Measurements from ENCODE around the gene LPP. TPM values are rescaled to one million over a fixed set of nuclear protein-coding genes. Genes with fewer than 3 reads are reported as not detected.
"Not testable (repeated sequence)": the region's sequence is repeated elsewhere in the genome, so short reads cannot be mapped to it uniquely, and the experiment has no call there.

LPP gene
- total RNA-seq, 2 donors from 2014 or later: 170 to 246 TPM

DNA sequence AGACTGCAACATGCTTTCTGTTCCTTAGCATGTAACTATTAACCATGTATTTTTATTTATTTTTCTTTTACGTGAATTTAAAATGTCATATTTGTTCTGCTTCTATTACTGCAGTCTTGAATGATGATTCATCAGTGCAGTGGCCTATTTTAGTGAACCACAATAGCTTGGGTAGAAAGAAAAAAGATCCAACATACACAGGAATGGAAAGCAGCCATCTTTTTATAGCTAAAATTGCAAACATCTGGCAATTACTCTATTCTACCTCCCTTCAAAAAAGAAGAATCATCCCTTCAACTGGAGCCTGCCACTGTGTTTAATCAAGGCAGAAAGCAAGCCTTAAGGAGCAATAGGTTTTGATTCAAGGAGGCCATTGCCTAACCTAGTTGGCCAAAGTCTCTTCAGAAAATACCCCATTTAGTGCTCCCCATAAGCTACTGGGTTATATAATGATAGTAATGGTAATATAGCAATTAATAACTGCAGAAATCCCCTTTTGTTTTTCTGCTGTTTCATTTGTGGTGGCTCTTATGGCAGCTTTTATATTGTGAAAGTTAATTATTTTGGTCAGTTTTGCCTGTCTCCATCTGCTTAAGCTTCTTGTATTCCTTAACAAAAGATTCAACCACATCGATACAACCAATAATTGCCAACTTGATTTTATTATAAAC lies 267.3 kb downstream of the LPP start:
- intact Hi-C loops (cut with DNase I): no loop called here
- no peak overlapping the region for H3K9ac ChIP-seq (ENCODE audit: low read depth in 2 of 2, low read length in 2 of 2)
- no peaks in the 10 kb centered on the region for H3K9me3 ChIP-seq

DNA sequence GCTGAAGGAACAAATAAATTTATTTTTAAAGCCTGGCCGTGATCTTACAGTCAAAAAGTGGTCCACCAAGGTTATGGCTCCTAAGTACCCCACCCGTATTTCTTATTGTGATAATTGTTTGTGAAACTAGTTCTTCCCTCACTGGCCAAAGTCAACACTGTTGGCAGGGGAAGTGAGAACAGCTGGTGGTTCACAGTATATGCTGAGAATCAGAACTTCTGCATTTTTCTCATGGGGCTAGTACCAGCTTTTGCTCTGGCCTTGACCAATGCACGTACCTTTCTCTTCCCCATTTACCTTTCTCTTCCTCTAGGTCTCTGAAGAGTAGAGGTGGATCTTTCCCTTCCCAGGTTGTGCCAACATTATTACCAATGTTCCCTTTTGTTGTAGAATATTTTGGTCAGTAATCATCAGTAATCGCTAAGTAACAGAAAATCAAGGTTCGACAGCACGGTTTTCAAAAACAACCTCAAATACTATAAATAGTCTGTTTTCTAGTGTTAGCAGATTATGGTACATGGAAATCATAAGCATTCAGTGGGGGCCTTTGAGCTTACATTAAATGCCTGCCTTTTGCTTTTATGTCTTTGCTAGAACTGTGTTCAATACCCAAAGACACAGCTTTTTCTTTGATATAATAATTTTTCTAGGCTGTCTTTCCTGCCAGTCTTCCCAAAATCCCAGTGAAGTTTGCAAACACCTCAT lies 268.0 kb downstream of the LPP start:
- H3K36me3 ChIP-seq: no peaks in the 10 kb centered on the region
- peak; percentile 23 for DNase-seq
- H3K27ac ChIP-seq: no peak overlapping the region
- H3K9ac ChIP-seq (ENCODE audit: low read depth in 2 of 2, low read length in 2 of 2): no peak overlapping the region
- no peaks in the 10 kb centered on the region for H3K9me3 ChIP-seq
- TF ChIP-seq CTCF (IDR thresholded peaks at IDR 0.05): no peak
- no peak overlapping the region for H3K4me3 ChIP-seq
- peaks cover 4% of the 10 kb centered on the region for H3K4me1 ChIP-seq
- H3K27me3 ChIP-seq: no peaks in the 10 kb centered on the region
- intact Hi-C loops (cut with DNase I): no loop called here

More for the DNA sequence above, 267.3 kb downstream of the LPP start:
- no peak for DNase-seq
- Histone ChIP-seq H3K27ac (no peak overlapping the region), H3K4me3 (no peak overlapping the region), H3K36me3 (no peaks in the 10 kb centered on the region), H3K4me1 (peaks cover 4% of the 10 kb centered on the region), H3K27me3 (no peaks in the 10 kb centered on the region)
- TF ChIP-seq CTCF (IDR thresholded peaks at IDR 0.05): no peak

GRCh38 chr3:188427981-188428380 lies 274.0 kb downstream of the LPP start:
- H3K27ac ChIP-seq; H3K9me3 ChIP-seq; H3K36me3 ChIP-seq; intact Hi-C loops (cut with DNase I); DNase-seq; H3K9ac ChIP-seq (ENCODE audit: low read depth in 2 of 2, low read length in 2 of 2); H3K27me3 ChIP-seq; H3K4me3 ChIP-seq: not testable (repeated sequence)
- H3K4me1 ChIP-seq: peaks cover 10% of the 10 kb centered on the region

GRCh38 chr3:188431040-188431439 lies 277.1 kb downstream of the LPP start:
- H3K27me3 ChIP-seq: no peaks in the 10 kb centered on the region
- TF ChIP-seq CTCF (IDR thresholded peaks at IDR 0.05): no peak
- H3K4me3 ChIP-seq: no peak overlapping the region
- no peak for DNase-seq
- H3K36me3 ChIP-seq: no peaks in the 10 kb centered on the region
- peaks cover 10% of the 10 kb centered on the region for H3K4me1 ChIP-seq
- H3K9ac ChIP-seq (ENCODE audit: low read depth in 2 of 2, low read length in 2 of 2): no peak overlapping the region
- peak overlapping the region; percentile 16 for H3K27ac ChIP-seq
- no peaks in the 10 kb centered on the region for H3K9me3 ChIP-seq
- intact Hi-C loops (cut with DNase I): loop anchor here (10.0 kb wide), 1 partner anchor 686 kb away; the partner anchor contains the start of gene BCL6

- TF ChIP-seq CTCF (IDR thresholded peaks at IDR 0.05): no peak
- Histone ChIP-seq H3K27ac (peak overlapping the region; percentile 64), H3K9ac (ENCODE audit: low read depth in 2 of 2, low read length in 2 of 2) (peak overlapping the region in 1 of 2 donors; percentile 64), H3K9me3 (no peaks in the 10 kb centered on the region), H3K4me1 (peaks cover 10% of the 10 kb centered on the region), H3K27me3 (no peaks in the 10 kb centered on the region), H3K4me3 (no peak overlapping the region), H3K36me3 (no peaks in the 10 kb centered on the region)
- intact Hi-C loops (cut with DNase I): loop anchor here (10.0 kb wide), 1 partner anchor 687 kb away; the partner anchor contains the start of gene BCL6
- DNase-seq: peak; percentile 40
Observed at GRCh38 chr3:188431553-188431952, 277.6 kb downstream of the LPP start.

Measured in colonic mucosa (tissue), 4 donors.